Adrenal gland (tissue), 12 donors: Measurements from ENCODE around the gene SRP72. TPM values are rescaled to one million over a fixed set of nuclear protein-coding genes. Genes with fewer than 3 reads are reported as not detected.
A peak's percentile ranks its signal among the peaks of the same experiment; 100 is the strongest.
"Not testable (repeated sequence)": the region's sequence is repeated elsewhere in the genome, so short reads cannot be mapped to it uniquely, and the experiment has no call there.

ENCODE experiments used
- DNase-seq, 7 donors: peaks; one replicate each; pipeline ENCODE4 v3.0.0-alpha.2; 2019 to 2020
- H3K27ac ChIP-seq, 5 donors: fragments of 200-600 bp; sonication (generic) in 4 of 5; 1 replicate in 3 of 5; 2 replicates in 2 of 5; pipeline versions ENCODE4 v1.5.1 to v1.8.0; 2016 to 2020; ENCODE audit warnings: mild to moderate bottlenecking in 1 of 5
- H3K27me3 ChIP-seq: fragments of 200-600 bp; 2 replicates; pipeline ENCODE4 v1.8.0; 2021
- H3K36me3 ChIP-seq, 2 donors: fragments of 200-600 bp; replicated peaks in 1 of 2; 1 replicate in 1 of 2; 2 replicates in 1 of 2; pipeline versions ENCODE4 v1.5.1 to v1.8.0; 2018 to 2022
- H3K4me1 ChIP-seq, 2 donors: fragments of 200-600 bp; replicated peaks in 1 of 2; 1 replicate in 1 of 2; 2 replicates in 1 of 2; pipeline versions ENCODE4 v1.5.1 to v1.8.0; 2018 to 2021
- H3K4me3 ChIP-seq, 4 donors: fragments of 200-600 bp; sonication (generic) in 3 of 4; one replicate each; pipeline ENCODE4 v1.5.1; 2016 to 2018
- H3K9me3 ChIP-seq, 3 donors: fragments of 200-600 bp; sonication (generic) in 1 of 3; replicated peaks in 1 of 3; 1 replicate in 2 of 3; 2 replicates in 1 of 3; pipeline versions ENCODE4 v1.5.1 to v1.8.0; 2016 to 2021
- CTCF ChIP-seq, 6 experiments: fragments of 450-650 bp in 4 of 6; fragments of 200-600 bp in 2 of 6; sonication (generic) in 1 of 6; IDR thresholded peaks; 1 replicate in 5 of 6; 2 replicates in 1 of 6; pipeline versions ENCODE4 v1.5.1 to v1.8.0; 2016 to 2021; ENCODE audit warnings: antibody characterized with exemption in 6 of 6, mild to moderate bottlenecking in 2 of 6, moderate library complexity in 1 of 6
- POLR2A ChIP-seq, 2 donors: fragments of 450-650 bp; IDR thresholded peaks; one replicate each; pipeline ENCODE4 v1.6.1; 2017; ENCODE audit warnings: antibody characterized with exemption in 2 of 2, mild to moderate bottlenecking in 2 of 2, moderate library complexity in 1 of 2
- WGBS, 4 donors: extraction: QIAGEN DNeasy Blood & Tissue Kit in 2 of 4; methylation state at CpG; one replicate each; pipeline versions ENCODE4 v1.1.5 to v1.1.7; 2013 to 2017; 5-methylcytosine and 5-hydroxymethylcytosine counted together
- intact Hi-C, 2 donors: fragments of 100-400 bp; cut with DNase I; formaldehyde crosslinking; loops; one replicate each; pipeline versions ENCODE4 v1.14.1 to v1.15.0; 2022 to 2023
- polyA plus RNA-seq, 3 donors: library from polyadenylated mRNA; stranded (reverse); fragments of 200-250 nt in 2 of 3; fragments of 350-450 nt in 1 of 3; fragmentation: Illumina TruSeq in 1 of 3; extraction: RNeasy Lipid Tissue Mini Kit (QIAGEN cat#74804) in 1 of 3; gene quantifications; one replicate each; pipeline ENCODE4 v1.2.3, GENCODE V29; 2013 to 2014
- total RNA-seq, 9 donors: library from RNA; depleted of rRNA in 4 of 9; stranded (reverse); fragments of >200 nt in 4 of 9; fragments of 120-200 nt in 1 of 9; fragmentation: NEBNext Ultra II Directional in 1 of 9; extraction: Animal tissue kit (Norgen Biotek cat#: 25700) in 1 of 9; gene quantifications; one replicate each; pipeline versions ENCODE4 v1.1.0 to v1.2.4, GENCODE V29; 2013 to 2023
- donor health status: healthy with polysubstance abuse.
- donor health status: Bipolar disorder and iron deficiency.
- donor health status: DM: yes; HTN: yes; CAD: no.
- donor health status: DM: no; HTN: no; CAD: no.
- donor health status: DM: no; HTN: no; CAD: no.
- donor health status: DM: yes; HTN: yes; CAD: no.

SRP72 gene
- total and polyA plus RNA-seq, 12 donors = 28.0 to 207 (median 66.5) TPM

- no peak for TF ChIP-seq POLR2A (IDR thresholded peaks at IDR 0.05)
- TF ChIP-seq CTCF (IDR thresholded peaks at IDR 0.05) = no peak
- peaks cover 0 to 29% of the 10 kb centered on the region in 2 donors for H3K36me3 ChIP-seq
- H3K9me3 ChIP-seq = no peaks in the 10 kb centered on the region
- no peak overlapping the region for H3K4me3 ChIP-seq
- DNase-seq = no peak
- H3K27me3 ChIP-seq = no peaks in the 10 kb centered on the region
- no peak overlapping the region for H3K27ac ChIP-seq
- 88 to 94% (median 91%) methylated on average over 5 of the region's 5 CpGs for WGBS, 4 donors
- H3K4me1 ChIP-seq = peaks cover 11 to 17% of the 10 kb centered on the region in 2 donors
- intact Hi-C loops = no loop called here
Measured at GRCh38 chr4:56463711-56464110, 3.7 kb upstream of the SRP72 start.

DNA sequence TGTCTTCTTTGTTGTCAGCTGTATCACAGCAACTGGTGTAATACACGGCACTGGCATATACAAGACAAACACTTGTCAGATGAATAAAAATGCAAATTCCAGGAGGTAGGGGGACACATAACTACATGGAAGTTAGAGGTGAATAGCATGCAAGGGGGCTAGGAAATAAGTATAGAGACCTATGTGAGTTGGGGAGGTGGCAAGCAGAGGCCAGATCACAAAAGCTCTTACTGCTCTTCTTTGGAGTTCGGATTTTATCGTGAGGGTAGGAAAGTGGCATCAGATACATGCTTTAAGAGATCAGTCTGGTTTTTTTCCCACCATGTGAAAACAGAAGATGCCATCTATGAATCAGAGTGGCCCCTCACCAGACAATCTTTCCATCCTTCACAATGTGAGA is 2.8 kb upstream of the SRP72 start:
- WGBS, 4 donors = 76 to 86% (median 80%) methylated on average over 3 of the region's 3 CpGs
- TF ChIP-seq CTCF (IDR thresholded peaks at IDR 0.05) = no peak
- no peak for TF ChIP-seq POLR2A (IDR thresholded peaks at IDR 0.05)
- no peak for DNase-seq

DNA sequence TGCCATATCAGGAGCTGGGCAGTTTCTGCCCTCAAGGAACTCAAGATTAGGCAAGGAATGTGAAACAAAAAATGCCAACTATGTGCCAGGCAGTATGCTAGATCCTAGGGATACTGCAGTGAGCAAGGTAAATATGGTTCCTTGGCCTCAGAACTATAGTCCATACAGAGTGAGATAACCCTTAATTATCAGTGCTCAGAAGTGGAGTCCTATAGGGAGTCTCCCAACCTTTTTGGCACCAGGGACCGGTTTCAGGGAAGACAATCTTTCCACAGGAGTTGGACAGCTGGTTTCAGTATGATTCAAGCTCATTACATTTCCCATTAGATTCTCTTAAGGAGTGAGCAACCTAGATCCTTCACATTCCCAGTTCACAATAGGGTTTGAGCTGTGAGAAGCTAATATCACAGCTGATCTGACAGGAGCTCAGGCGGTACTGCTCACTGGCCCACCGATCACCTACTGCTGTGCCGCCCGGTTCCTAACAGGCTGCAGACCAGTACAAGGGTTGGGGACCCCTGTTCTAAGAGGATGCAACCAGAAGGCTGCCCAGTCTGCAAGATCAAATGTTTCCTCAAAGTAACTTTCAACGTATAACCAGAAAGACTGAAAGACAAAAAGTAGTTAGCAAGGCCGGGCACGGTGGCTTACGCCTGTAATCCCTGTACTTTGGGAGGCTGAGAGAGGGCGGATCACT is 1.7 kb upstream of the SRP72 start:
- no peak for TF ChIP-seq POLR2A (IDR thresholded peaks at IDR 0.05)
- Histone ChIP-seq H3K27ac (peak overlapping the region in 2 of 5 donors; percentile 44 to 94), H3K36me3 (peaks cover 0 to 21% of the 10 kb centered on the region in 2 donors), H3K27me3 (no peaks in the 10 kb centered on the region), H3K4me3 (peak overlapping the region in 1 of 4 donors; percentile 97), H3K9me3 (no peaks in the 10 kb centered on the region), H3K4me1 (peaks cover 11 to 29% of the 10 kb centered on the region in 2 donors)
- no peak for DNase-seq
- WGBS, 4 donors = 67 to 82% (median 72%) methylated on average over 10 of the region's 10 CpGs
- intact Hi-C loops = no loop called here

More for the DNA sequence above, 2.8 kb upstream of the SRP72 start:
- H3K27ac ChIP-seq = no peak overlapping the region
- H3K9me3 ChIP-seq = no peaks in the 10 kb centered on the region
- peaks cover 11 to 26% of the 10 kb centered on the region in 2 donors for H3K4me1 ChIP-seq
- intact Hi-C loops = no loop called here
- peaks cover 0 to 27% of the 10 kb centered on the region in 2 donors for H3K36me3 ChIP-seq
- H3K27me3 ChIP-seq = no peaks in the 10 kb centered on the region
- no peak overlapping the region for H3K4me3 ChIP-seq

DNA sequence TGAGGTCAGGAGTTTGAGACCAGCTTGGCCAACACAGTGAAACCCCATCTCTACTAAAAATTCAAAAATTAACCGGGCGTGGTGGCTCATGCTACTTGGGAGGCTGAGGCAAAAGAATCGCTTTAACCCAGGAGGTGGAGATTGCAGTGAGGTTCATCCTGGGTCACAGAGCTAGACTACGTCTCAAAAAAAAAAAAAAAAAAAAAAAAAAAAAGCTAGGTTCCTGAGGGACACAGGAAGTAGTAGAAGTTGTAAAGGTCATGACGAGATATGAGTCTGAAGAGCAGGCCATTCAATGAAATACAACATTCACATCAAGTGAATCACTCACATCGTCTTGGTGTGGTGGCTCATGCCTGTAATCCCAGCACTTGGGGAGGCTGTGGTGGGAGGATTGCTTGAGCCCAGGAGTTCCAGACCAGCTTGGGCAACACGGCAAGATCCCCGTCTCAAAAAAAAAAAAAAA is 1.1 kb upstream of the SRP72 start:
- H3K4me3 ChIP-seq = peak overlapping the region in 3 of 4 donors; percentile 93 to 100 (median 97)
- intact Hi-C loops, H3K9me3 ChIP-seq, H3K27me3 ChIP-seq: not testable (repeated sequence)
- peak; percentile 32 to 85 for TF ChIP-seq POLR2A (IDR thresholded peaks at IDR 0.05)
- H3K36me3 ChIP-seq = peaks cover 0 to 20% of the 10 kb centered on the region in 2 donors
- peaks cover 11 to 29% of the 10 kb centered on the region in 2 donors for H3K4me1 ChIP-seq
- DNase-seq = peak in 6 of 7 donors; percentile 25 to 68 (median 53)
- H3K27ac ChIP-seq = peak overlapping the region; percentile 87 to 94 (median 90)
- 14 to 20% (median 14%) methylated on average over 8 of the region's 8 CpGs for WGBS, 4 donors

- Histone ChIP-seq H3K4me1 (peaks cover 11 to 29% of the 10 kb centered on the region in 2 donors), H3K27me3 (no peaks in the 10 kb centered on the region), H3K36me3 (peaks cover 0 to 20% of the 10 kb centered on the region in 2 donors), H3K4me3 (peak overlapping the region; percentile 69 to 100 (median 95)), H3K27ac (peak overlapping the region; percentile 87 to 94 (median 90)), H3K9me3 (no peaks in the 10 kb centered on the region)
- intact Hi-C loops = no loop called here
- peak in 1 of 7 donors; percentile 17 for DNase-seq
- TF ChIP-seq POLR2A (IDR thresholded peaks at IDR 0.05) = no peak
- TF ChIP-seq CTCF (IDR thresholded peaks at IDR 0.05) = no peak
- WGBS, 4 donors = 0 to 3% (median 0%) methylated on average over 8 of the region's 8 CpGs
Measured at GRCh38 chr4:56466910-56467283, 520 bp upstream of the SRP72 start.
